ENCODE measurements around the gene NCOA4.

- TF ChIP-seq ZNF274 (IDR thresholded peaks at IDR 0.05; ENCODE audit: low read depth, low read length) (no peak), YY1 (IDR thresholded peaks at IDR 0.05; ENCODE audit: insufficient read depth, insufficient read length) (no peak)
These were observed 22.5 kb upstream of the NCOA4 start for GRCh38 chr10:46052791-46053375.

Data from NT2/D1 (cell line).